ENCODE results near the gene LY6G6D.

LY6G6D gene

DNA sequence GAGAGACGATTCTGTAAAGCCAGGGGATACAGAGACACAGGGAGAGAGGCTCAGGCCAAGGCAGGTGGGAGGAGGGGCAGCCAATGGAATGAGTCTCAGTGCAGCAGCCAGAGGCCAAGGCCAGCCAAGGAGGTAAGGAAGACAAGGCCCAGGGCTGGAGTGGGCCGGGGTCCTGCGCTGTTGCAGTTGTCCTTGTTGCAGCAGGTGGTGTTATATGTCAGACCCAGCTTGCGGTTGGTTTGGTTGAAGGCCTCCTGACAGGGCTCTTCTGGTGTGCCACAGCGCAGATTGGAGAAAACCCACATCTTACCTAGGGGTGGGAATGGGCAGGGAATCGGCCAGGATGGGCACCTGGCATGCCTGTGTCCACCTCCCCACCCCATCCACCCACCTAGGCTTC lies 3.9 kb downstream of the LY6G6D start:
- DNase-seq (ENCODE audit: low read depth), result no peak

DNA sequence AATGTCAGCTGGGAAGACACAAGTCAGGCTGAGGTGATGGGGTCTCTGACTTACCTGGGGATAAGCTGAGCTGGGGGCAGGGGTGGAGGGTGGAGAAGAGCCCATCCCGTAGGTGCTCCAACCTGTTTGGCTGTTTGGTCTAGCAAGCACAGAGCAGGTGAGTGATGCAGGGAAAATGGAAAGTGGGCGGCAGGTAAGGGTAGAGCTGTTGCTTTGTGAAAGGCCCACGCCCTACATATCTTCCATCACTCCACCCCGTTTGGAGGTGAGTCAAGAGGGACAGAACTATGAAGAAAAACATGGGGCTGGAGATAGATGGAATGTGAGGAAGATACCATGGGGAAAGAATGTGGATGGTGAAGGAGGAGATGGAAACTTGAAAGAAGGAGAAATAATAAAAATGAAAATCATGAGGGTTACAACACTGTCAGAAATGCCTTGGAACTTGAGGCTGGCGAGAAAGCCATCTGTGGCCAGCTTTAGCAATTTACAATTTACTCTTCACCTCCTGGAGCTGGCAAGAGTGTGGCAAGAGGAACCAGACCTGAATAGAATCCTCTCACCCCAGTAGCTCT lies 5.1 kb downstream of the LY6G6D start:
- no peak for DNase-seq (ENCODE audit: low read depth)

DNA sequence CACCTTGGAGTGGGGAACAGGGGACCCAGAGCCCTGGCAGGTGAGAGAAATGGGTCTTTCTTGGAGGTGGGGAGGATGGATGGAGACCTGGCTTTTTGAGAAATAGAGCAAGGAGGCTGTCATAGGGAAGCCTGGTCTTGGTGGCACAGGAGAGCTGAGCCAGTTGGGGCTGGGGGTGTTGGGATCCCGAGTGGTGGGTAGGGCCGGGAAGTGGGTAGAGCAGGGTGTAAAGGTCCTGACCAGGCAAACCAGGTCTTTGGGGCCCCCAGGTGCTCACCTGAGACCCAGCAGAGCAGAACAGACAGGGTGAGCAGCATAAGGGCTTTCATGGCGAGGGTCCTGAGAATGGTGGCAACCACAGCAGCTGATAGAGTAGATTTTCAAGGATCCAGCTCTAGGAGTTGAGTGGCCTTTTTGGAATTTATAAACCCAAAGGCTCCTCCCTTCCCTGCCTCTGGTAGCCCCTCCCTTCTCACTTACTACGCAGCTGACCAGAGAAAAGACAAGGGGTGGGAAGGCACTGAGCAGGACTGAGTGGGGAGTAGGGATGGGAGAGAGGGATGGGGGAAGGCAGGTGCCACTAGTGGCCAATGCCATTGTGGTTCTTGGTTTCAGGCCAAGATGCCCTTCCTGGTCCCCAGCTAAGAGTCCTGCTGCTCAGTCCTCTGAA lies 6.3 kb downstream of the LY6G6D start, which contains the start of gene LY6G6C:
Gene LY6G6C, minus strand, starts transcription at position 396 of the 670 bp plus-strand sequence. Its CDS starts 67 bp downstream, at position 329.
- no peak for DNase-seq (ENCODE audit: low read depth)

DNA sequence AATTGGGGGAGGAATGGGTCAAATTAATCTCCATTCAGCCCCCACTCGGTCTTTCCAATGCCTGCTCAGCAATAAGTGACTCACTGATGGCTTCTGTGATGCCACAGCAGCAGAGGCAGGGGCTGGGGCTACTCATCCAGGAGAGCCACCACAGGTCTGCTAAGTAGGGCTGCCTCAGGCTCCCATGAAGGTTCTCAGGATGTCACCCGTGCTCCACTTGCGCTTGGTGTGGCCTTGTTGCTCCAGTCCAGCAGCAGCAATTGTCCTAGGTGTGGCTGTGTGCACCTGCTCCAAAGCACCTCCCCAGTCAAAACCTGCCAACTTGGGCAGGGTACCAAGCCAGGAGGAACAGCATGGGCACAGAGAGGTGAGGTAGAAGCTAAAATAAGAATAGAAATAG lies 7.0 kb downstream of the LY6G6D start:
- DNase-seq (ENCODE audit: low read depth), result no peak

DNA sequence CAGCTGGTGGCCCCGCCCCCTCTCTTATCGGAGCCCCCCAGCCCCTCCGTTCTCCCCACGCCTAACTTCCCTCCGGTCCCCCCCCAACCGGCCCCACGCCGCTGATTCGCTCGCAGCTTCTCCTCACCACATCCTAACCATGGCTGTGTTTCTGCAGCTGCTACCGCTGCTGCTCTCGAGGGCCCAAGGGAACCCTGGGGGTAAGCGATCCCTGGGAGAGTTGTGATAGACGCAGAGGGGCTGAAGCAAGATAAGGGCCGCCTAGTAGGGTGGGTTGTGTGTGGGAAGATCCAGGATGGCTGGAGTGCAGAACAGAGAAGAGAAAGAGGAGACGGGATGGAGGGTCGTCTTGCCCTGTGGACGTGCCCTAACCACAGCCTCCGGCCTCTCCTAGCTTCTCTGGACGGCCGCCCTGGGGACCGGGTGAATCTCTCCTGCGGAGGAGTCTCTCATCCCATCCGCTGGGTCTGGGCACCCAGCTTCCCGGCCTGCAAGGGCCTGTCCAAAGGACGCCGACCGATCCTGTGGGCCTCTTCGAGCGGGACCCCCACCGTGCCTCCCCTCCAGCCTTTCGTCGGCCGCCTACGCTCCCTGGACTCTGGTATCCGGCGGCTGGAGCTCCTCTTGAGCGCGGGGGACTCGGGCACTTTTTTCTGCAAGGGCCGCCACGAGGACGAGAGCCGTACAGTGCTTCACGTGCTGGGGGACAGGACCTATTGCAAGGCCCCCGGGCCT lies 8.3 kb downstream of the LY6G6D start, which contains the start of gene MPIG6B:
Gene MPIG6B, plus strand, starts transcription at position 129 of the 735 bp plus-strand sequence. Its CDS starts 11 bp downstream, at position 140.
- DNase-seq (ENCODE audit: low read depth), result no peak

DNA sequence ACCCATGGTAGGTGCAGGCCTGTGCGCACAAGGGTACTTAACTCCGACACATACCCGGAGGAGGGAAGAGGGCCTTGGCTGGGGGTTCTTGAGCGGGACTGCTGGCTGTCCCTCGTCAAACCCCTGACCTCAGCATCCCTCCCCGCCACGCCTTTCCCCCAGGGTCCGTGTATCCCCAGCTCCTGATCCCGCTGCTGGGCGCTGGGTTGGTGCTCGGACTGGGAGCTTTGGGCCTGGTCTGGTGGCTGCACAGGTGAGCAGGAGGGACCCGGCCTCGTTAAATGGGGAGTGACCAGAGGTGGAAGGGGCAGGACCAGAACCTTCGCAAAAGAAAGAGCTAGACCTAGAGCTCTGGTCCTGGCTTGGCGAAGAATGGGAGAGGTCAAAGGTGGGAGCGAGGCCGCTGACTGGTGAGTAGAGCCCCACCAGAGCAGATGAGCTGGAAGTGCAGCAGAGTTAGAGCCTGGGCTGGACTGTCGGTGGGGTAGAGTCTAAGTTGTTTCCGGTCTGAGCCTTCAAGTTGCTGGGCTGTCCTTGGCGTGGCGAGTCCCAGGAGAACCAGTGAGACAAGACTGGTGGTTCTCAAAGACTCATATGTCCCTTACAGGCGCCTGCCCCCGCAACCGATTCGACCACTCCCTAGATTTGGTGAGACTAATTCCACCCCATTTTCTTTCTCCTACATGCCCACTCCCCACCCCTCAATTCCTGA lies 9.0 kb downstream of the LY6G6D start:
- no peak for DNase-seq (ENCODE audit: low read depth)

DNA sequence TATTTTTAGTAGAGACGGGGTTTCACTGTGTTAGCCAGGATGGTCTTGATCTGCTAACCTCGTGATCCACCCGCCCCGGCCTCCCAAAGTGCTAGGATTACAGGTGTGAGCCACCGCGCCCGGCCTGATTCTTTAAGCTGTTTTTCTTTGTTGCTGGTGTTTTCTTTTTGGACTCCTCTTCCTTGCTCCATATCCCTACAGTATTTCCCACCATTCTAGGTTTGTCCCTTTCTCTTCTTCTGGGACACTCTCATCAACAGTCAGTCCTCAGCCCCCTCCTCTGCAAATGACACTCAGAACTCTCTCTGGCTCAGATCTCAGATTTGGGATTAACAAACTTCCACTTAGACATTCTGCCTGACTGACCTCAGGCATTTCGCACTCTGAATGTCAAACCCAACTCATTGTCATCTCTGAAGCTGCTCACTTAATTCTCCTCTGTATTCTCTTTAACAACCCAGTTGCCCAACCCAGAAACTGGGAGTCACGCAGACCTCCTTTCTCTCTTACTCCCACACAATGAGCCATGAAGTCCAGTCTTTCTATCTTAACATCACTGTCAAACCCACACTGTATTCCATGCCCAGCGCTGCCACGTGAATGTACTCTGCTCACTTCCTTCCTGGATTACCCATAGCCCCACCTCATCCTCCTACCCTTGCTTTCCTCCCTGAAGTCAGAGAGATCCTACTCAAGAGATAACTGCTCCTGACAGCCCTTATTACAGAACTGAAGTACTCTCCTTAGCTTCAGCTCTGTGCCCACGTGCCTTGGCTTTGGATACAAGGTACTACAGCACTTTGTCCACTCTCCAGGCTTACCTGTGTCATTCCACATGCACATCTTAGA lies 10.6 kb downstream of the LY6G6D start:
- DNase-seq (ENCODE audit: low read depth), result no peak

DNA sequence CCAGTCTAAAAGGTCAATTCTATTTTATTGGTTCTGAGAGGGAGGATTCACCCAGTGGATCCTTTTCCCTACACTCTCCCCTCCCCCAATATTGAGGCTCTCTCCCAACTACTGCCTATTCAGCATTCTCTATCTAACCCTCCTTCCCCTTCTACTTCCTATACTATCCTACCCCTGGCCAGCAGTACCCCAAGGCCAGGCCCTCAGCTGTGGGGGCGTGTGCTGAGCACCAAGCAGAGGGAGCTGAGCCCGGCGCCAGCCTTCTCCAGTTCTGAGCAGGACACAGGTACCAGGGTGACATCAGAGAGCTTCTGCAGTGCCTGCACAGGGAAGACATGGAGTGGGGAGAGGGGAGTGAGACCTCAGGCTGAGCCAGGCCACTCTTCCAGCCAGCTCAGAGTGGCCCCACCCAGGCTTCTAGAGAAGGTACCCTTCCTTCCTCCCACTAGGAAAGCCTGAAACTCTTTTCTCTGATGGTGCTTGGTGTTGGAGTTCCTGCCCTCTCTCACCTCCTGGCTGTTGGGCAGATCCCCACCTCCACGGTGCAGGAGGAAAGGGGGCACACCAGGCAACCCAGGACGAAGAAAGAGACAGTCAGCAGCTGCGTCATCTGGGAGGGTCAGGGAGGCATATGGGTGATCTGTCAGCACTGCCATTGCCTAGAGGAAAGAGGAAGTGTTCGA lies 12.0 kb downstream of the LY6G6D start:
- DNase-seq (ENCODE audit: low read depth), result no peak

DNA sequence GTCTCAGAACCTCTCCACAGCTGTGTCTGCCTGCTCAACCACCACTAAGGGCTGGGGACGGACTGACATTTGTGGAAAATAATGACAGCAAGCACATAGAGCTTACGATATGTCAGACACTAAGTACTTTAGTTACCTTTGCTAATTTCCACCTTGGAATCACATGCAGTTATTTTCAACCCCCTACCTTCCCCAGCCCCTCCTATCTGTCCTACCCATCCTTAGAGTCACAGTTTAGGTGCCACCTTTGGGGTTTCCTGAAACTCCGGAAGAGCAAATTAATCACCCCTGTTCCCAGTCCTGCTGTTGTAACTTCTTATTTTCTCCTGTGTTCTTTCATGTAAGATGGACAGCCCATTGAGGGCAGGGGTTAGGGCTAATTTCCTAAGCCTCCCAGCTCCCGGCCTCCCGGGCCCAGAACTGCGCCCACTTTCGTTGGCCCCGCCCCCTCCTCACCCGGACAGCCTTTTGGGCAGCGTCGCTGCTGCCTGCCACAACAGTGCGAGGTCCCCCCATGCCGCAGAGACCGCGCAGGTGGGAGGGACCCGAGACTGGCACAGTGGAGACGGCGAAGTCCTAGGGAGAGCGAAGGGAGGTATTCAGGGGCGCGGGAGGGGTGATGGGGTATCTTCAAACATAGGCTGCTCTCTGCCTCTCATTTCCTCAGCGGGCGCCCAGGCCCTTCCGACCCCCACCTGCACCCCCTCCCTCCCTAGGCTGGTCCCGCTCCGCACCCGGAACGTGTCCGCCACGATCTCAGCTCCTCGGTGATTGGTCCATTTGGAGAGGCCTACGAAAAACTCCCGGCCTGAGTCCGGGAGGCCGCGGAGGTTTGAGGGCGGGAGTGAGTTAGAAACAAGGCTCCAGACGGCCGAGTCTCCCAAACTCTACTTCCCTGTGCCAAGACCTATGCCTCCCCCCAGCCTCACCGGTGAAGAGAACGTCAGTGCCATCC lies 12.8 kb downstream of the LY6G6D start:
- no peak for DNase-seq (ENCODE audit: low read depth)

DNA sequence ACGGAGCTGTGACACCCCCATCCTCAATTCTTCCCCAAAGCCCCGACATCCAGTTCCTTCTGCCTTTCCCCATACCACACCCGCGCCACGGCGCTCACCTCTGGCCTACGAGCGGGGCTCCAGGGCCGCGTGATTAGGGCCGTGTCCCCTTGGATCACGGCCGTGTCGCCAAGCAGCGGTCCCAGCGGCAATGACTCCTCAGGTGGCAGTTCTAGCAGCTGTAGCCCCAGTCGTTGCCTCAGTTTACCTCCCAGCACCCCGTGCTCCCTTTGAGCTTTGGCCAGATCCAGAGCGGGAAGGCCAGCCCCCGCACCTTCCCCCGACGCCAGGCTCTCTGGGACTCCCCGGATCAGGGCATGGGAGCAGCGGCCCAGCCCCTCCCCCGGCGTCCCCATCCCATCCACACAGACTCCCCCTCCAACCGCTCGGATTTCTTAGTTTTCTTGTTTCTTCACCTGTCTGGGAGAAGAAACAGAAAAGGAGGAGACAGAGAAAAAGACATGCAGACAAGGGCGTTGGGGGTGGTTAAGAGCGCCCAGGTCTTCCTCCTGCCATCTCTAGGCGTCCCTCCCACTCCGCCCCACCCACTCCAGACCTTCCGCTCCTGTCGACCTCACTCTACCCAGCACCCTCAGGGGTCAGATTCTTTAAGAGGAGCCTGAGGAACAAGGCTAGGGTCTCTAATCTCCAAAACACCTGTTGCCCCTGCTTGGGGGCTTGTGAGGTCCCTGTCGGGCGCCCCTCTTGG lies 13.8 kb downstream of the LY6G6D start, which contains the start of gene DDAH2:
Gene DDAH2, minus strand, starts transcription at position 533 of the 748 bp plus-strand sequence. Its CDS starts 138 bp downstream, at position 395.
- DNase-seq (ENCODE audit: low read depth), result no peak

DNA sequence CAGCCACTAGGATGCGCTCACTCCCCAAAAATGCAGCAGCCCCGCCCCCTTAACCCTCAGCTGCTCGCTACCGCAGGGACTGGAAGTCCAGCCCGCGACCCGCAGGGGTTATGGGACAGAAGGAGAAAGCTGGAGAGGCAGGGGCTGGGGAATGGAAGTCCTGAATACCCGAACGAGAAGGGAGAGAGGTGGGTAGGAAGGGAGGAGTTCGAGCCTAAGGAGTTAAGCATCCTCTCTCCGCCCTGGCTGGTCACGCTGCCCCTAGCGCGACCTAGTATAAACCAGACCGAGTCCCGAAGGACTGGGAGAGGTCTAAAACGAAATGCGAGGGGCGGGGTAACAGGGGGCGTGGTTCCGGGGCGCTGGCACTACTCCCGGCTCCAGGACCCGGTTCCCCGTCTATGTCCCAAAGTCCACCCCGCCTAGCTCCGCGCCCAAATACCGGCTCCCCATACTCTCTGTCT lies 14.4 kb downstream of the LY6G6D start:
- DNase-seq (ENCODE audit: low read depth), result peak; percentile 62

DNA sequence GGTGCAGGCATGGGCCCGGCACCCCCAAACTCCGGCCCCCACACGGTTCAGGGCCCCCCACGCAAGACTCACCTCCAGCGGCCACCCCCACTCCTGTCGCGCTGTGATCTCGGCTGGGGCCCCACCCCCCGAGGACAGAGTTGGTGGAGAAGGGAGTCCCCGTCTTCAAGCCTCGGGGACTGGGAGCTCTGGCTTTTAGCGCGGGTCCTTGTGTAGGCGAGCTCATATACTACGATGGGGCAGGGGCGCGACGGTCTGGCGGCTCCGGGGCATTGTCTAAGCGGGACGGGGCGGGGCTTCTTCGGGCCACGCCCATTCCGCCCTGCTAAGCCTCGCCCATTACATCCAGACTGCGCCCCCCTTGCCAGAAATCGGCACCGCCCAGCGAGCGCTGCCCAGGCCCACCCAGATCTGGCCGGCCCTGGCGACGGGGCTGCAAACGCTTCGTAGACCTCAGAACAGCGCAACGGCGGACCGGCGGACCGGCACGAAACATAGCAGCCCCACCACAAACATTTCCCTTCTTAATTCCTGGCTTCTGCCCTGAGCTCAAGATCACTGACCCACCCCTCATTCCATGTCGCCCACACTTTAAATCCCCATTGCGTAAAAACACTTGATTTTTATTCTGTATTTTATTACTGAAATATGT lies 15.0 kb downstream of the LY6G6D start:
- DNase-seq (ENCODE audit: low read depth), result peak; percentile 40

DNA sequence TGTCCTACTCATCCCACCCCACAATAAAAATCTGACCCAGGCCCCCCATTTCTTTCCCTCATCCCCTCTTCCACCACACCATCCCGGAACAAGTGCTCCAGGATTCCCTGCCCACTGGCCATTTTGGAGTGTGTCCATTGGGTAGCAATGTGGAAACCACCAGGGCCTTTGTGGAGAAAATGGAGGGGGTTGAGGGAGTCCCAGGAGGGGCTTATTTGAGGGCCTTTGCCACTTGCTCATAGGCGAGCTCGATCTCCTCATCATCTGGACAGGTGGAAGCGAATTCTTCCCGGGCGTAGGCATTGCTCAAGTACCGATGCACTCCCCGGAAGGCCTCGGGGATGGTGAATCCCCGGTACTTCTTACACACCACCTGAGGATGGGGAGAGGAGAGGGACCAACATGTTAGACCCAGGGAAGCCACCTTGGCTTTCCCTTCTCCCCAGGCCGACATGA lies 15.5 kb downstream of the LY6G6D start:
- DNase-seq (ENCODE audit: low read depth), result no peak

DNA sequence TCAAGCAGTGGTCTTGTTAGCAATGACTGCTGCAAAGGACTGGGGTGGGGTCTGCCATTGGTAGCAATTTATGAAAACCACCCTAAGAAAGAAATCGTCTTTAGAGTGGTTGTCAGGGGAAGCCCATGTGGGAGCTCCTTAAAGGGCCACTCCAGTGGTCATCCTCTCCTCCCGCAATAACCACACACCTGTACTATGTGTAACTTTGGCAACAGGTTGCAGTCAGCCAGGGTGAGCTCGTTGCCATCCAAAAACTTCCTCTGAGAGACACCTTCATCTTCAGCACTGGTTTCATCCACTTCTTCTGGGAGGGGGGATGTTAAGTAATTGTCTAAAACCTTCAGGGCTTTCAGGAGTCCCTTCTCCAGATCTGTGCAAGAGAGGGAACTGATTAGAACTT lies 16.9 kb downstream of the LY6G6D start:
- no peak for DNase-seq (ENCODE audit: low read depth)

DNA sequence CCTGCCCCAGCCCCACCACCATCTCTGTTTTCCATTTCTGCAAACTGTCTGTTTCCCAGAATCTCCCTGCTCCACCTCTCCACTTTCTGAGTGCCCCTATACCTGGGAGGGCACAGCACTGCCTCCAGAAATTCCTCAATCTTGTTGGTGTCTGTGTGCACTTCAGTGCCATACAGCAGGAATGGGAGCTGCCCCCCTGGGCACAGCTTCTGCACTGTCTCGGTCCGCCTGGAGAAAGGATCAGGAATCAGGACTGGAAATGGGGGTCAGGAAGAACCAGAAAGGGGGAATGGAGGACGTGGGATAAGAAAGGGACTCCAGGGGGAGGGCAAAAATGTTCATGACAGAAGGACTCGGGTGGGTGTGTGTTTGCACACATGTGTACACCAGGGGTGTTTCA lies 18.6 kb downstream of the LY6G6D start:
- no peak for DNase-seq (ENCODE audit: low read depth)

DNA sequence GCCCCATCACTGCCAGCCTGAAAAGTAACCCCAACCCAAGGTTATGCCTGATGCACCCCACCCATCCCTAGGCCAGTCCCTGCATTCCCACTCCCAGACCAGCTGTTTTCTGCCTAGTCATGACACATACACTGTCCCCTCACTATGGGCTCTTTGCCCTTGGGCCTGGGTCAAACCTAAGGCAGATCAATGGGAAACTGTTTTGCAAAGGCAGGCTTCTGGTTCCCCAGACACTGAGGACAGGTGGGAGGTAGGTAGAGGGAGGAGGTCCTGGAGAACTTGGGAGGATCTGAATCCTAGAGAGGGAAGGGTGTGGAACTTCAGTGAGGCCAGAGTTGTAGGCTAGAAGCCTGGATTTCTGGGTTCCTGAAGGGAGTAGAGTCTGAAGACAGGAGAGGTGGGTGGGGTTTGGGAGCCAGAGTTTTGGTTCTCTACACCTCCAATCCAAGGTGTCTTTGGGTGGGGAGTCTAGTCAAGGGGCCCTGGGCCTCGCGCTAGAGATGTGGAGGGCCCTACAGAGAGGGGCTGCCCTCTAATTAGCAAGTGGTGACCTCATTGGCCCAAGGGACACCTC lies 19.2 kb downstream of the LY6G6D start:
- no peak for DNase-seq (ENCODE audit: low read depth)

DNA sequence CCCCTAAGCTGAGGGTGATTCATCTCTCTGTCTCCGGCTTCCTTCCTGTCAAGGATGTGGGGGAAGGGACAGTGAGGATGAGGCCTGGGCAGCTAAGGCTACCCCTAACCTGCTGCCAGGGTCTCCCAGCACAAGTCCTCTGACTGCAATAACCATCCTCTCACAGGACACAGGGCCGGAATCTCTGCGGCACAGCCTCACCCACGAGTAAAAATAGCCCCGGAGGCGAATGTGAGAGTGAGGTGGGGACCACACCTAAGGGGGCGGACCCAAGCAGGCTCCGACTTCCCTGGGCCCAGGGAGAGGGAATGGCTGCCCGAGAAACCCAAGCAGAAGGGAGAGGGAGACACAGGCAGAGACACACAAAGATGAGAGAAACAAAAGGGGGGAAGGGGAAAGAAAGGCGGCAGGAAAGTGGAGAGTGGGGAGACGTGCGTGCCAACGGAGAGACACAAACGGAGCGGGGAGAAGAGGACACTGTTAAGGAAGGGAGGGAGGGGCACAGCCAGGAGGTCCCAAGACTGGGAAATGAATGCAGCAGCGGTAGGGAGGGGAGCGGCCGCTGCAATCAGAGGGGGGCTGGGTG lies 19.8 kb downstream of the LY6G6D start:
- DNase-seq (ENCODE audit: low read depth), result peak; percentile 36
